Right cardiac atrium (tissue), 5 donors: ENCODE results near the gene MAP3K5. TPM values are rescaled to one million over a fixed set of nuclear protein-coding genes. Genes with fewer than 3 reads are reported as not detected.
A peak's percentile ranks its signal among the peaks of the same experiment; 100 is the strongest.
"Not testable (repeated sequence)": the region's sequence is repeated elsewhere in the genome, so short reads cannot be mapped to it uniquely, and the experiment has no call there.

Experiments used
- ATAC-seq, 2 donors: fragments of 200-7000 bp; cut with Tn5 transposase; one replicate each; pipeline versions ENCODE4 v1.8.0 to v1.9.1; 2020; ENCODE audit warnings: moderate library complexity in 2 of 2, mild to moderate bottlenecking in 1 of 2
- DNase-seq, 3 donors: peaks; one replicate each; pipeline ENCODE4 v3.0.0-alpha.2; 2020
- H3K27ac ChIP-seq: one replicate; pipeline ENCODE4 v1.5.1; 2013; ENCODE audit warnings: mild to moderate bottlenecking, low read length, control low read depth, moderate library complexity
- H3K27me3 ChIP-seq: one replicate; pipeline ENCODE4 v1.6.1; 2013; ENCODE audit not compliant: control insufficient read depth, insufficient read depth
- H3K4me1 ChIP-seq: one replicate; pipeline ENCODE4 v1.6.1; 2013; ENCODE audit warnings: low read length; ENCODE audit not compliant: control insufficient read depth, insufficient read depth
- H3K4me3 ChIP-seq: one replicate; pipeline ENCODE4 v1.5.1; 2013; ENCODE audit warnings: low read length, control low read depth
- H3K9me3 ChIP-seq: one replicate; pipeline ENCODE4 v1.6.1; 2013; ENCODE audit warnings: low read length; ENCODE audit not compliant: control insufficient read depth
- WGBS: extraction: QIAGEN DNeasy Blood & Tissue Kit; methylation state at CpG from one replicate; pipeline ENCODE4 v1.1.7; 2013; 5-methylcytosine and 5-hydroxymethylcytosine counted together
- intact Hi-C, 4 donors: fragments of 100-400 bp; cut with DNase I; formaldehyde crosslinking; loops; one replicate each; pipeline versions ENCODE4 v1.11.0 to v1.14.0; 2022 to 2023
- polyA plus RNA-seq: library from polyadenylated mRNA; stranded (reverse); fragments of 200-250 nt; gene quantifications from one replicate; pipeline ENCODE4 v1.2.3, GENCODE V29; 2013
- total RNA-seq, 4 donors: library from RNA; stranded (reverse); fragmentation: NEBNext Ultra II Directional; extraction: Animal tissue kit (Norgen Biotek cat#: 25700); gene quantifications; one replicate each; pipeline ENCODE4 v1.2.1, GENCODE V29; 2021
- donor health status: healthy with polysubstance abuse.
- donor health status: DM: no; HTN: yes; CAD: no.
- donor health status: DM: no; HTN: no; CAD: no.
- donor health status: DM: no; HTN: yes; CAD: no; lungs with severe emphysema.
- donor health status: DM: yes; HTN: yes; CAD: no.

The MAP3K5 gene
- total and polyA plus RNA-seq, 5 donors, result 2.8 to 7.3 (median 4.0) TPM

DNA sequence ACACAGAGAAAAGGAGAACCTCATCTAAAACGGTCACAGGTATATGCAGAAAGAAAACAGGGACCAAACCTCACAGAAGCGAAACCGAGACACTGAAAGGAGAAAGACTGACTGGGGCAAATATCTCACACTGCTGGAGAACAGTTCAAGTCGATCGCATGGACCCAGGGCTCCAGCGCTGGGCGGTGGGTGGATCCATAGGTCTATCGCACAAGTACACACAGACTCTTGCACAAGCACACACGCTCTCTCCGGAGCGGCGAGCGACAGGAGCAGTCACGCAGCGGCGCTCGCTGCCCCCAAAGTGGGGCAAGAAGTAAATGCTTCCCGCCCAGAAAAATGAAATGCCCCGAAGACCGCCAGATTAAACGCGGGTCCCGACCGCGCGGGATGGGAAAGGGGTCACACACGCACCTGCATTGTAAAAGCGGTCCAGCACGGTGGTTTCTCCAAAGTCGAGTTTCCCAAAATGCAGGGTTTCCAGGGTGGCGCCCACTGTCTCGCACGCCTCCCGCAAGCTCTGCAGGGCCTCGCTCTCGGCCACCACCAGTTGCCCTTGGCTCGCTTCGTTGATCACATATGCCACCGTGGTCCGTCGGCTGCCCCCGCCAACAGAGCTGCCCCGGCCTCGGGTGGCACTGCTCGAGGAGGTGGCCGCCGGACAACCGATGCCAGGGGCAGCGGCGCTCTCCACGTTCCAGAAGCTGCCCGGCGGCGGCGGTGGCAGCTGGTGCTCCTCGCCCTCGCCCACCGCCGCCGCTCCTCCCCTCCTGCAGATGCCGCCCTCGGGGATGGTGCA is 782 bp downstream of the MAP3K5 start:
- ATAC-seq (peak; percentile 52 to 58), DNase-seq (peak; percentile 68 to 88 (median 78))
- Histone ChIP-seq H3K27ac (peak overlapping the region; percentile 59), H3K27me3 (no peaks in the 10 kb centered on the region), H3K9me3 (no peaks in the 10 kb centered on the region), H3K4me3 (peak overlapping the region; percentile 66), H3K4me1 (no peaks in the 10 kb centered on the region)
- intact Hi-C loops, result loop anchor here (1.0 to 10.0 kb wide), 4 partner anchors 144 to 207 kb away; no protein-coding TSS in a partner anchor
- 2% methylated on average over 62 of the region's 62 CpGs for WGBS

DNA sequence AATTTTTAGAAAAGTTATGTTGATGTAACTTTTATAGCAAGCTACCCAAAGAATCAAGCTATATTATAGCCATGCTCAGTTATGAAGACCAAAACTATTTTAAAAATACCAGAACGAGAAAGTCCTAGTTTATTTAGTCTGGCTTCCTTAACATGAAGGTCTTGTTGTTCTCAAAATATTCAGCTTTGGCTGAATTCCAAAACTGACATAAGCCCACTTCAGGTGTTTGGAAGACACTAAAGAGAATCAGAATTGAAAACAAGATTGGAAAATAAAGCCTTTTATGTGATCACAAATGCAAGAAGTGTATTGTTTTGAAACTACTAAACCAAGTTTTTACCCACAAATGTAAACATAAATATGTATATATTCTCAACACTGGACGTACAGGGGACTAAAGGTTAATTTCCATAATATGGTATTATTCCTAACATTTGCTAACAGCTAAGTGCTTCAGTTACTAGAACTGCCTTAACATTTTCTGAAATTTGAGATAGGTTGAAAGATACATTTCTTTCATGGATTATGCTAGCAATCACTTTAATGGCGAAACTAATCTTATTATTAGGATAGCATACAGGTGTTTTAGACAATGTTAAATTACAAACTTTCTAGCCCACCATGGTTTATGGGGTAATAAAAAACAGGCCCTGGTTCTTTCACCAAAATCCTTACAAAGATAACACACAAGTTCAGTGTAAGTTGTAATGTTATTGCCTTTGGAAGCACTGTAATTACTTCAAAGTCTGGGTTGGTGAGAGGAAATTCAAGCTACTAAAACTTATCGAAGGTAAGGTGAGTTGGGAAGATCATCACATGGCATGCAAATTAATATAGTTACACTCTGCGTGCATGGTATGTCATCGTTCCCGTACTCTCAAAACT is 1.6 kb downstream of the MAP3K5 start:
- Histone ChIP-seq H3K27ac (no peak overlapping the region), H3K4me1 (no peaks in the 10 kb centered on the region), H3K4me3 (peak overlapping the region; percentile 66), H3K9me3 (no peaks in the 10 kb centered on the region), H3K27me3 (no peaks in the 10 kb centered on the region)
- ATAC-seq, result no peak
- no peak for DNase-seq
- 36% methylated on average over 7 of the region's 7 CpGs for WGBS
- intact Hi-C loops, result loop anchor here in 2 of 4 donors (5.0 to 10.0 kb wide), 2 partner anchors 143 to 206 kb away; no protein-coding TSS in a partner anchor

DNA sequence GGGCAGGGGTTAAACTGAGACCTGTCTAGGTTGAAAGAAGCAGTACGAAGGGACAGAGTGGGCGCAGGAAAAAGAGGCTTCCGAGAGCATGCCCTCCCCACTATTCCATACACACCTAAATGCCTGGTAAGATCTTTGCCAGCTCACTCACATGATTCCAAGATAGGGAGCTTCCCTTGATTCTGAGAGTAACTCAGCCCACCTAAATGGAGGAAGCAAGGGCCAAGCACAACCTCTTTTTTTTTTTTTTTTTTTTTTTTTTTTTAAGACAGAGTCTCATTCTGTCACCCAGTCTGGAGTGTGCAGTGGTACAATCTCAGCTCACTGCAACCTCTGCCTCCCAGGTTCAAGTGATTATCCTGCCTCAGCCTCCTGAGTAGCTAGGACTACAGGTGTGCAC is 2.8 kb downstream of the MAP3K5 start:
- H3K9me3 ChIP-seq, H3K27me3 ChIP-seq, H3K4me1 ChIP-seq, intact Hi-C loops, DNase-seq, H3K4me3 ChIP-seq, H3K27ac ChIP-seq, ATAC-seq: not testable (repeated sequence)
- 84% methylated on average over 3 of the region's 3 CpGs for WGBS

DNA sequence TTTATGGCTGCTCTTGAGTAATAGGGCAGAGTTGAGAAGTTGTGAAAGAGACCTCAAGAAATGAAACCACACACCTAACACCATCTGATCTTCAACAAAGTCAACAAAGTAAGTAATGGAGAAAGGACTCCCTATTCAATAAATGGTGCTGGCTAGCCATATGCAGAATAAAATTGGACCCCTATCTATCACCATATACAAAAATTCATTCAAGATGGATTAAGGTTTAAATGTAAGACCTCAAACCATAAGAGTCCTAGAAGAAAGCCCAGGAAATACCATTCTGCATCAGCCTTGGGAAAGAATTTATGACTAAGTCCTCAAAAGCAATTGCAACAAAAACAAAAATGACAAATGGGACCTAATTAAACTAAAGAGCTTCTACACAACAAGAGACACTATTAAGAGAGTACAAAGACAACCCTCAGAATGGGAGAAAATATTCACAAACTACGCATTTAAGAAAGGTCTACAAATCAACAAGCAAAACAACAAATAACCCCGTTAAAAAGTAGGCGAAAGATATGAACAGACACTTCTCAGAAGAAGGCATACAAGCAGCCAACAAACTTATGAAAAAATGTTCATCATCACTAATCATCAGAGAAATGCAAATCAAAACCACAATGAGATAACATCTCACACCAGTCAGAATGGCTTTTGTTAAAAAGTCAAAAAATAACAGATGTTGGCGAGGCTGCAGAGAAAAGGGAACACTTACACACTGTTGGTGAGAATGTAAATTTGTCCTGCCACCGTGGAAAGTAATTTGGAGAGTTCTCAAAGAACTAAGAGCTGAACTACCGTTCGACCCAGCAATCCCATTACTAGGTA is 4.0 kb downstream of the MAP3K5 start:
- Histone ChIP-seq H3K27me3 (no peaks in the 10 kb centered on the region), H3K9me3 (no peaks in the 10 kb centered on the region), H3K4me3 (no peak overlapping the region), H3K27ac (no peak overlapping the region), H3K4me1 (peaks cover 3% of the 10 kb centered on the region)
- intact Hi-C loops, result no loop called here
- ATAC-seq (no peak), DNase-seq (no peak)
- 72% methylated on average over 7 of the region's 7 CpGs for WGBS

DNA sequence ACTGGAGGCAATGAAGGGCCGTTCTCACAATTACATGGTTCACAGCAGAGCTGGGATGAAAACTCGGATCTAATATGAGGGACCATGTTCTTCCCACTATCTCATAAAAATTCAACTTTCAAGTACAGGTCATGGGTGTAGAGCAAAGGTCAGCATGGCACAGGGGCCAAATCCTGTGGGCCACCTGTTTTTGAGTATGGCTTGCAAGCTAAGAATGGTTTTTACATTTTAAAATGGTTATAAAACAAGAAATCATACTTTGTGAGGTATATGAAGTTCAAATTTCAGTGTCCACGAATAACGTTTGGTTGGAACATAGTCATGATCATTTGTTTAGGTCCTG is 4.6 kb downstream of the MAP3K5 start:
- Histone ChIP-seq H3K27ac (no peak overlapping the region), H3K4me1 (peaks cover 3% of the 10 kb centered on the region), H3K27me3 (no peaks in the 10 kb centered on the region), H3K4me3 (no peak overlapping the region), H3K9me3 (no peaks in the 10 kb centered on the region)
- intact Hi-C loops, result no loop called here
- ATAC-seq, result no peak
- DNase-seq, result no peak
- 70% methylated on average over 4 of the region's 4 CpGs for WGBS

DNA sequence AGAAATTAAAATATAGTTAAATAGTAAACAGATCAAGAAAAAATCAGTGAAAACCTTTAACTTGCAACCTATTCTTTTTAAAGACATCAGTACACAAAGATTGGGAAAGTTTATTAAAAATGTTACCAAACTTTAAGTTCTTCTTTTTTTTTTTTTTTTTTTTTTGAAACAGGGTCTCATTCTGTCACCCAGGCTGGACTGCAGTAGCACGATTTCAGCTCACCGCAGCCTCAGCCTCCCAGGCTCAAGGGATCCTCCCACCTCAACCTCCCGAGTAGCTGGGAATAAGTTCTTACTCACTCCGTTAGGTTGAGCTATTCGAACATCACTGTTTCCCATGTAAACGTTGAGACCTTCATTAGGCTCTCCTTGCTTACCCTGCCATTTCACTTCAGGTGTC is 5.6 kb downstream of the MAP3K5 start:
- DNase-seq (no peak), ATAC-seq (no peak)
- H3K9me3 ChIP-seq, result no peaks in the 10 kb centered on the region
- 86% methylated on average over 6 of the region's 6 CpGs for WGBS
- H3K27ac ChIP-seq, result no peak overlapping the region
- intact Hi-C loops, result no loop called here
- H3K4me1 ChIP-seq, result peaks cover 3% of the 10 kb centered on the region
- H3K27me3 ChIP-seq, result no peaks in the 10 kb centered on the region
- no peak overlapping the region for H3K4me3 ChIP-seq

DNA sequence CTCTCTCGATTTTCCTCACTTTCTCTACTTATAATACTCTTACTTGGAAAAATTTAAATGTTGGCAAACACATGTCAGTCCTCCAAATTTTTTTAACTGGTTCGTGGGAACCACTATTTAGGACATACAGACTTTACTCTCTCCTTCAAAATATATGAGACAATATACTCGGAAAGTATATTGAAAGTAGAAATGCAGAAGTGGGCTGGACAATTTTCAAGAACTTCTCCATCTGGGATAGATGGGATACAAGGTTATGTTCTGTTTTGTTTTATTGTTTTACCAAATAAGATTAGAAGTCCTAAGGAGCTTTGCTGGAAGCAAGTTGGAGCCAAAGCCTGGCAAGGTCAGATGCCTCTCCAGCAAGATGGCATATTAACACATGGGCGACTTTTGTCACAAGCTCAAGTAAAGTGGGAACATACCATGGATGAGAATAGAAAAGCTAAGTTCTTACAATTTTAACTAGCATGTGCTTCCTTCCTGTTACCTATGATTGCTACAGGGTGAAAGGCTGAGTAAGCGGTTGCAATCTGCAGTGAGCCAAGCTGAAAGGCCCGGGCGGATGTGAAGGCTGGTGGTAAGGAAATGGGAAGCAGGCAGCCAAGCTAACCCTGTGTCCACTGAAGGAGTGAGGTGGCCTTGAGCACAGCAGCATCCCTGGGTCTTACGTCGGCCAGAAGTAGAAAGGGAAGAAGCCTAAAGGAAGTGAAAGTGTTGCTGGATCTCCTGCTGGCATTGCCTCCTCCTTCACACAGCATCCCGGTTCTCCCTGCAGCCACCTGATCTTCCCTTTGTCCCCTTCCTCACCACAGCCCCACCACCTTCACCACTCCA is 7.1 kb downstream of the MAP3K5 start:
- ATAC-seq, result peak; percentile 74 to 77
- Histone ChIP-seq H3K27ac (no peak overlapping the region), H3K4me1 (peaks cover 6% of the 10 kb centered on the region), H3K4me3 (peak overlapping the region; percentile 28), H3K9me3 (no peaks in the 10 kb centered on the region), H3K27me3 (no peaks in the 10 kb centered on the region)
- WGBS, result 61% methylated on average over 10 of the region's 10 CpGs
- intact Hi-C loops, result no loop called here
- DNase-seq, result peak; percentile 54 to 77 (median 77)

DNA sequence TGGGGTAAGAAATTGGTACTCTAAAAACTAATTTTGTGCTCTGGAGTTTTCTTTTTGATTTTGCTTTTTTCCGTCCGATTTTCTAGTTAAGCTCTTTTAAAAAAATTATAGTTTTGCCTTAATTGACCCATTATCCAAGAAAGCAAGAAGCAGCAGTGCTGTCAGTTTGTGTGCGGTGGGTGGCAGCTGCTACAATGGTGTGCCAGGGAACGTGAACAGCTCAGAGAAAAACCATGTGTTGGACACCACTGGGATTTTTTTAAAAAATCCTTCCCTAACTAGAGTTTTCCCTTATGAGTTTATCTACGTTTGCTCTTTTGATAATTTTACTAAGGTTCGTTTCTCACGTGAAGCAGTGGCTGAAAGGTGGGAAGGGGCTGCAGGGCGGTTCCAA is 8.0 kb downstream of the MAP3K5 start:
- H3K27me3 ChIP-seq, result no peaks in the 10 kb centered on the region
- ATAC-seq (no peak), DNase-seq (no peak)
- intact Hi-C loops, result no loop called here
- H3K27ac ChIP-seq, result peak overlapping the region; percentile 44
- H3K4me1 ChIP-seq, result peaks cover 10% of the 10 kb centered on the region
- H3K9me3 ChIP-seq, result no peaks in the 10 kb centered on the region
- peak overlapping the region; percentile 28 for H3K4me3 ChIP-seq
- 66% methylated on average over 8 of the region's 8 CpGs for WGBS

DNA sequence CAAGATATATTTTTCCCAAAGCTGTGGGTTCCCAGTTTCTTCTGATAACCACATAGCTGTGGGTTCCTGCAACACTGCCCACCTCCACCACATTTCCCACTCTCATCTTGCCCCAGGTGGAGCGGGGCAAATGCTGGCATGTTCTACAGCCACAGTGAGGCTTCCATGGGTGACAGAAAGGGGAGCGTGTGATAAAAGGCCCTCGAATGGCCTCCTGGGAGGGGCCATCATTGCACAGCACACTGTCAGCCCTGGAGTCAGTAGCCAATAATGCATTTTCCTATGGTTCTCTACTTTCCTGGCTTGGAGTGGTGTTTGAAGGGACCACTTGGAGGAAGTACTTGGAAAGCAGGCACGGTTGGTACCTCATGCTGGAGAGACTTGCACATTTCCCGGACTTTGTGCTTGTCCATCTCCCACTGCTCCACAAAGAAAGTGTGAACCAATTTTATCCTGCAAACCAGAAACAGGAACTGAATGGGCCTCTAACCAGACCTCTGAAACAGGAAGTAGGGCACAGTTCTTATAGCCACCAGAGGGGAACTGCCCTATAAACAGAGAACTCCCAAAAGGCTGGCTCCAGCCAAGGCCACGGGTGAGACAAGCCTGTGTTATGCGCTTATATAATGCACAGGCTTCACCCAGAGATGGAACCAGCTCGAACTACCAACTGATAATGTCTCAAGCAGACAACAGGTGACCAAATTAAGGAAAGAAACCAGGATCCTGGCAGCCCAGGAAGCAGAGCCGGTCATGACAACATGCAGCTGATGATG is 8.6 kb downstream of the MAP3K5 start:
- intact Hi-C loops, result no loop called here
- peak; percentile 69 to 70 for ATAC-seq
- H3K27ac ChIP-seq, result peak overlapping the region; percentile 44
- peaks cover 10% of the 10 kb centered on the region for H3K4me1 ChIP-seq
- no peaks in the 10 kb centered on the region for H3K9me3 ChIP-seq
- WGBS, result 73% methylated on average over 9 of the region's 9 CpGs
- no peaks in the 10 kb centered on the region for H3K27me3 ChIP-seq
- DNase-seq, result peak in 2 of 3 donors; percentile 23 to 69
- peak overlapping the region; percentile 23 for H3K4me3 ChIP-seq
